ENCODE data around the gene CECR2.

Gene CECR2

DNA sequence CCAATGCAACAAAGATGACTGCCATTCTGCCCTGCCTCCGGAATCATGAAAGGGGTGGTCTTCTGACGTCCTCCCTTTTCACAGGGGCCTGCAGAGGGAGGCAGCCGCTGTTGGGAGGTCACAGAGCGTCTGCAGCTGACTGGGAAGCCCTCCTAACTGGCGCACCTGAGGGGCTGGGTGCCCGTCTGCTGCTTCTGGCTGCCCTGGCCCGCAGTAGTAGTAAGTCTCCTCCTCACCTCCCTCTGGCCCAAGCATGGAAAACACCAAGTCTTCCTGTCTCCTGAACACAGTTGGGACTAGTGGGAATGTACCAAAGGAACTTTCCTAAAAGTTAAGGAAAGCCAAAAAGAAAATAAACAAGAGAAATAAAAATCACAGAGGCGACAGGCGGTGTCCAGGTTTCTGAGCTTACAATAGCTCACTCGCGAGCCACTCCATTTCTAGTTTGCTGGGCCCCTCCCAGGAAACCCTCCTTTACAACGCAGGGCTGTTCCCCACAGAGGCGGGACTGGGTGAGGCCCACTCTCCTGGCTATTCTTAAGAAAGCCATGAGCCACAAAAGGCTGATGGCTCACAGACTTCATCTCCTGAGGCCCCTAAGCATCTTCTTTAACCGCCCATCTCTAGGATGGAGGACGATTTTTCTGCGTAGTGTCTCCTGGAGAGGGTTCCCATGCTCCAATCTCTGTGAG, 37.0 kb upstream of the CECR2 start:
- Histone ChIP-seq H3K14ac (ENCODE audit: low read length) (no peak overlapping the region), H2AK5ac (ENCODE audit: low read length) (no peak overlapping the region), H3K4me2 (ENCODE audit: low read length) (no peak overlapping the region), H3K27me3 (ENCODE audit: insufficient read depth, low read length) (no peaks in the 10 kb centered on the region), H3K4me1 (ENCODE audit: control insufficient read depth in 1 of 2, insufficient read depth in 2 of 2, low read length in 2 of 2) (no peaks in the 10 kb centered on the region), H4K12ac (ENCODE audit: low read depth, low read length) (no peak overlapping the region), H2BK120ac (ENCODE audit: insufficient read depth, low read length, poor library complexity) (no peak overlapping the region), H3K18ac (ENCODE audit: low read length) (no peak overlapping the region), H3K4me3 (ENCODE audit: low read depth, low read length) (no peak overlapping the region), H3K4ac (ENCODE audit: low read depth, low read length) (no peak overlapping the region), H2AFZ (ENCODE audit: insufficient read depth, low read length, poor library complexity) (no peak overlapping the region), H3K79me1 (ENCODE audit: low read length) (no peaks in the 10 kb centered on the region), H3K23ac (ENCODE audit: low read length) (no peak overlapping the region), H2BK12ac (ENCODE audit: low read length) (no peak overlapping the region), H3K9ac (ENCODE audit: low read length) (no peak overlapping the region), H2BK5ac (ENCODE audit: low read depth, low read length, poor library complexity) (no peak overlapping the region), H3K9me3 (ENCODE audit: insufficient read depth, low read depth, low read length) (no peaks in the 10 kb centered on the region), H3K79me2 (ENCODE audit: control insufficient read depth, insufficient read depth, low read length, poor library complexity) (no peaks in the 10 kb centered on the region), H3K27ac (ENCODE audit: low read depth, low read length) (no peak overlapping the region), H3K36me3 (ENCODE audit: control insufficient read depth in 1 of 2, insufficient read depth in 2 of 2, low read length in 2 of 2) (no peaks in the 10 kb centered on the region), H4K91ac (ENCODE audit: low read depth, low read length) (no peak overlapping the region), H4K8ac (ENCODE audit: low read depth, low read length) (no peak overlapping the region)
- WGBS (ENCODE audit: extremely low coverage, insufficient coverage, insufficient read length), result no CpG with 5 or more reads among the region's 16 CpGs
- no peak for DNase-seq

DNA sequence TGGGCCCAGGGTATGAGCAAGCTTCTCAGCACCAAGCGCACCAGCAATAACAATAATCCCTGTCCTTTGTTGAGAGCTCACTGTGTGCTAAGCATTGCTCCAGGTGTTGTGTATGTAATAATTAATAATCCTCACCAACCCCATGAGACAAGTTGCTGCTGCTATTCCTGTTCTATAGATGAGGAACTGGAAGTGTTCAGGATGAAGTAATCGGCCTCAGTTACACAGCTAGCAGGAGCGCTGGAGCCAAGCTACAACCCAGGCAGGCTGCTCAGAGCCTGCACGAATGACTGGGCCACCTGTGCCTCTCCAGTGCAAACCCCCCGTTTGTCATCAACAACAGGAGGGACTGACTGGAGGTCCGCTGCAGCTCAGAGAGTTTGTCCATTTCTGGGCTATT, 35.2 kb upstream of the CECR2 start:
- no peak overlapping the region for H3K4me2 ChIP-seq (ENCODE audit: low read length)
- H2BK12ac ChIP-seq (ENCODE audit: low read length), result no peak overlapping the region
- no peak overlapping the region for H4K12ac ChIP-seq (ENCODE audit: low read depth, low read length)
- no peak overlapping the region for H3K27ac ChIP-seq (ENCODE audit: low read depth, low read length)
- no peak overlapping the region for H2AK5ac ChIP-seq (ENCODE audit: low read length)
- H3K36me3 ChIP-seq (ENCODE audit: control insufficient read depth in 1 of 2, insufficient read depth in 2 of 2, low read length in 2 of 2), result no peaks in the 10 kb centered on the region
- no peak overlapping the region for H3K18ac ChIP-seq (ENCODE audit: low read length)
- no peaks in the 10 kb centered on the region for H3K79me2 ChIP-seq (ENCODE audit: control insufficient read depth, insufficient read depth, low read length, poor library complexity)
- H4K91ac ChIP-seq (ENCODE audit: low read depth, low read length), result no peak overlapping the region
- no peak overlapping the region for H3K4me3 ChIP-seq (ENCODE audit: low read depth, low read length)
- H3K4ac ChIP-seq (ENCODE audit: low read depth, low read length), result no peak overlapping the region
- no peak overlapping the region for H2AFZ ChIP-seq (ENCODE audit: insufficient read depth, low read length, poor library complexity)
- H4K8ac ChIP-seq (ENCODE audit: low read depth, low read length), result no peak overlapping the region
- no peak overlapping the region for H3K23ac ChIP-seq (ENCODE audit: low read length)
- no peaks in the 10 kb centered on the region for H3K79me1 ChIP-seq (ENCODE audit: low read length)
- H3K9ac ChIP-seq (ENCODE audit: low read length), result no peak overlapping the region
- H2BK5ac ChIP-seq (ENCODE audit: low read depth, low read length, poor library complexity), result no peak overlapping the region
- H3K4me1 ChIP-seq (ENCODE audit: control insufficient read depth in 1 of 2, insufficient read depth in 2 of 2, low read length in 2 of 2), result no peaks in the 10 kb centered on the region
- no peaks in the 10 kb centered on the region for H3K9me3 ChIP-seq (ENCODE audit: insufficient read depth, low read depth, low read length)
- H2BK120ac ChIP-seq (ENCODE audit: insufficient read depth, low read length, poor library complexity), result no peak overlapping the region
- no peak for DNase-seq
- H3K14ac ChIP-seq (ENCODE audit: low read length), result no peak overlapping the region
- WGBS (ENCODE audit: extremely low coverage, insufficient coverage, insufficient read length), result no CpG with 5 or more reads among the region's 6 CpGs
- no peaks in the 10 kb centered on the region for H3K27me3 ChIP-seq (ENCODE audit: insufficient read depth, low read length)

DNA sequence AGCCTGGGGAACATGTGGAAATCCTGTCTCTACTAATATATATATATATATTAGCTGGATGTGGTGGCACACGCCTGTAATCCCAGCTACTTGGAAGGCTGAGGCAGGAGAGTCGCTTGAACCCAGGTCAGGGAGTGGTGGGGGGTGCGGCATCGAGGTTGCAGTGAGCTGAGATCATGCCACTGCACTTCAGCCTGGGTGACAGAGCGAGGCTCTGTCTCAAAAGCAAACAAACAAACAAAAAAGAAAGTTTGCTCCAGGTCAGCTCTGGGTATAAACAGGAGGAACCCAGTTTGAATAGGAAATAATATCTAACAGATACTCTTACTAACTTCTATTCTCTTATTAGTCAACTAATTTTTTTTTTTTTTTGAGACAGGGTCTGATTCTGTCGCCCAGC, 34.3 kb upstream of the CECR2 start:
- no peak overlapping the region for H2AK5ac ChIP-seq (ENCODE audit: low read length)
- H2BK5ac ChIP-seq (ENCODE audit: low read depth, low read length, poor library complexity), result no peak overlapping the region
- no peak overlapping the region for H3K4ac ChIP-seq (ENCODE audit: low read depth, low read length)
- no peak for DNase-seq
- H3K18ac ChIP-seq (ENCODE audit: low read length), result no peak overlapping the region
- H4K8ac ChIP-seq (ENCODE audit: low read depth, low read length), result no peak overlapping the region
- H4K12ac ChIP-seq (ENCODE audit: low read depth, low read length), result no peak overlapping the region
- H3K79me1 ChIP-seq (ENCODE audit: low read length), result no peaks in the 10 kb centered on the region
- no peak overlapping the region for H3K4me3 ChIP-seq (ENCODE audit: low read depth, low read length)
- H2AFZ ChIP-seq (ENCODE audit: insufficient read depth, low read length, poor library complexity), result no peak overlapping the region
- no peak overlapping the region for H3K14ac ChIP-seq (ENCODE audit: low read length)
- H3K4me1 ChIP-seq (ENCODE audit: control insufficient read depth in 1 of 2, insufficient read depth in 2 of 2, low read length in 2 of 2), result peaks cover 0 to 4% of the 10 kb centered on the region in 2 experiments
- H3K4me2 ChIP-seq (ENCODE audit: low read length), result no peak overlapping the region
- no peaks in the 10 kb centered on the region for H3K9me3 ChIP-seq (ENCODE audit: insufficient read depth, low read depth, low read length)
- no peak overlapping the region for H3K27ac ChIP-seq (ENCODE audit: low read depth, low read length)
- no peaks in the 10 kb centered on the region for H3K36me3 ChIP-seq (ENCODE audit: control insufficient read depth in 1 of 2, insufficient read depth in 2 of 2, low read length in 2 of 2)
- no peak overlapping the region for H2BK120ac ChIP-seq (ENCODE audit: insufficient read depth, low read length, poor library complexity)
- no peak overlapping the region for H2BK12ac ChIP-seq (ENCODE audit: low read length)
- no peaks in the 10 kb centered on the region for H3K27me3 ChIP-seq (ENCODE audit: insufficient read depth, low read length)
- H3K23ac ChIP-seq (ENCODE audit: low read length), result no peak overlapping the region
- H3K9ac ChIP-seq (ENCODE audit: low read length), result no peak overlapping the region
- H4K91ac ChIP-seq (ENCODE audit: low read depth, low read length), result no peak overlapping the region
- no peaks in the 10 kb centered on the region for H3K79me2 ChIP-seq (ENCODE audit: control insufficient read depth, insufficient read depth, low read length, poor library complexity)
- WGBS (ENCODE audit: extremely low coverage, insufficient coverage, insufficient read length), result no CpG with 5 or more reads among the region's 6 CpGs

DNA sequence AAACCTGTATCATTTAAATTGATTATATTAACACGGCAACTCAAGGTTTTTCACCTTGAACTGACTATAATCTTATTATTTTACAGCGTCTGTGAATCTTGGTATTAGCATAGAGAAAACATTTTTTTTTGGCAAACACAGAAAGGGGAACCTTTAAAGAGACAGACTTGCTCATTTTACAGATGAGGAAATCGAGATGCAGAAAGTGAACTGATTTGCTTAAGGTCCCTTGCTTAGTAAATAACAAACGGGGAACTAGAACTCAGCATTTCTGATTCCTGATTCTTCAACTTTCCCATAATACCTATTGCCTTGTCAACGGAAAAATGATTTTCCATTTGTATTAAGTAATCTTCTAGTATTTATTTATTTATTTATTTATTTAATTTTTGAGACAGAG, 33.2 kb upstream of the CECR2 start:
- no peaks in the 10 kb centered on the region for H3K27me3 ChIP-seq (ENCODE audit: insufficient read depth, low read length)
- H4K91ac ChIP-seq (ENCODE audit: low read depth, low read length), result no peak overlapping the region
- H3K4ac ChIP-seq (ENCODE audit: low read depth, low read length), result no peak overlapping the region
- H2BK12ac ChIP-seq (ENCODE audit: low read length), result no peak overlapping the region
- WGBS (ENCODE audit: extremely low coverage, insufficient coverage, insufficient read length), result no CpG with 5 or more reads among the region's 5 CpGs
- no peak overlapping the region for H3K14ac ChIP-seq (ENCODE audit: low read length)
- H3K18ac ChIP-seq (ENCODE audit: low read length), result no peak overlapping the region
- H2BK120ac ChIP-seq (ENCODE audit: insufficient read depth, low read length, poor library complexity), result no peak overlapping the region
- no peaks in the 10 kb centered on the region for H3K9me3 ChIP-seq (ENCODE audit: insufficient read depth, low read depth, low read length)
- no peak overlapping the region for H4K8ac ChIP-seq (ENCODE audit: low read depth, low read length)
- no peaks in the 10 kb centered on the region for H3K79me2 ChIP-seq (ENCODE audit: control insufficient read depth, insufficient read depth, low read length, poor library complexity)
- H4K12ac ChIP-seq (ENCODE audit: low read depth, low read length), result no peak overlapping the region
- H3K79me1 ChIP-seq (ENCODE audit: low read length), result no peaks in the 10 kb centered on the region
- no peak overlapping the region for H2AFZ ChIP-seq (ENCODE audit: insufficient read depth, low read length, poor library complexity)
- H3K9ac ChIP-seq (ENCODE audit: low read length), result no peak overlapping the region
- no peak for DNase-seq
- H3K23ac ChIP-seq (ENCODE audit: low read length), result no peak overlapping the region
- H2AK5ac ChIP-seq (ENCODE audit: low read length), result no peak overlapping the region
- no peak overlapping the region for H3K27ac ChIP-seq (ENCODE audit: low read depth, low read length)
- H3K4me1 ChIP-seq (ENCODE audit: control insufficient read depth in 1 of 2, insufficient read depth in 2 of 2, low read length in 2 of 2), result peaks cover 0 to 4% of the 10 kb centered on the region in 2 experiments
- H2BK5ac ChIP-seq (ENCODE audit: low read depth, low read length, poor library complexity), result no peak overlapping the region
- no peaks in the 10 kb centered on the region for H3K36me3 ChIP-seq (ENCODE audit: control insufficient read depth in 1 of 2, insufficient read depth in 2 of 2, low read length in 2 of 2)
- no peak overlapping the region for H3K4me3 ChIP-seq (ENCODE audit: low read depth, low read length)
- no peak overlapping the region for H3K4me2 ChIP-seq (ENCODE audit: low read length)
